ENCODE data around the gene EYA2.

EYA2 gene

DNA sequence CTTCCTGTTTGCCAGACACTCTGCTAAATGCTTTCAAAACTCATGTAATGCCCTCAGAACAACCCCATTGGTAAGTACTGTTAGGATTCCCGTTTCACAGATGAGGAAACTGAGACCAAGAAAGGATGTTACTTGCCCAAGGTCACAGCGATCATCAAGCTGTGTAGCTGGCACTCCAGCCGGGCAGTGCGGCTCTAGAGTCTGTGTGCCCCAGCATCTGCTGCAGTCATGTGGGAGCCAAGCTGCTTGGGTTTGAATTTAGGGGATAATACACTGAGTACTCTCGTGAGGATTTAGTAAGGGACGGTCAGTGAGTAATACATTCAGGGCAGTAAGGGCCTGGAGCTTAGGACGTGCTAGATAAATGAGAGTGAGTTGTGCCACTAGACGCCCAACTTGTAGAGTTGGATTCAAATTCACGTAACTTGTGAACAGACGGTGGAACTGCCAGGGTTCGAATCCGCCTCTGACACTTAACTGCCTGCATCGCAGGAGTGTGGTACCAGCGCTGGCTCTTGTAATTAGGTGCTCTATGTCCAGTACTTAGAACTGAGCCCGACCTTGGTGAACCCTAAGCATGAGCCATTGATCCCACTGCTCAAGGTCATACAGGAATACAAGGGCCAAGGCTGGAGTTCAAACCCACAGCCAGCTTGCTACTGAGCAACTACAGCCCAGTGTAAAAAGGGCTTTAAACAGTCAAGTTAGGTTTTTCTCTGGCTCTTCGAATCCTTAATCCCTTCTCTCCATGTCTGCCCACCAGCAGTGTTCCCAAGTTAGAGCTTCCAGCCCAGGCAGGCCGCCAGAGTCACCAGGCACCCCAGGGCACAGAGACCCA, 70.2 kb downstream of the EYA2 start:
- TF ChIP-seq, protein P1, sequence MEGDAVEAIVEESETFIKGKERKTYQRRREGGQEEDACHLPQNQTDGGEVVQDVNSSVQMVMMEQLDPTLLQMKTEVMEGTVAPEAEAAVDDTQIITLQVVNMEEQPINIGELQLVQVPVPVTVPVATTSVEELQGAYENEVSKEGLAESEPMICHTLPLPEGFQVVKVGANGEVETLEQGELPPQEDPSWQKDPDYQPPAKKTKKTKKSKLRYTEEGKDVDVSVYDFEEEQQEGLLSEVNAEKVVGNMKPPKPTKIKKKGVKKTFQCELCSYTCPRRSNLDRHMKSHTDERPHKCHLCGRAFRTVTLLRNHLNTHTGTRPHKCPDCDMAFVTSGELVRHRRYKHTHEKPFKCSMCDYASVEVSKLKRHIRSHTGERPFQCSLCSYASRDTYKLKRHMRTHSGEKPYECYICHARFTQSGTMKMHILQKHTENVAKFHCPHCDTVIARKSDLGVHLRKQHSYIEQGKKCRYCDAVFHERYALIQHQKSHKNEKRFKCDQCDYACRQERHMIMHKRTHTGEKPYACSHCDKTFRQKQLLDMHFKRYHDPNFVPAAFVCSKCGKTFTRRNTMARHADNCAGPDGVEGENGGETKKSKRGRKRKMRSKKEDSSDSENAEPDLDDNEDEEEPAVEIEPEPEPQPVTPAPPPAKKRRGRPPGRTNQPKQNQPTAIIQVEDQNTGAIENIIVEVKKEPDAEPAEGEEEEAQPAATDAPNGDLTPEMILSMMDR (conservative IDR thresholded peaks at IDR 0.05), result no peak
- TF ChIP-seq ZFX (IDR thresholded peaks at IDR 0.05), result no peak

GRCh38 chr20:46965477-46965876, 70.8 kb downstream of the EYA2 start:
- TF ChIP-seq ZFX (IDR thresholded peaks at IDR 0.05), result no peak
- TF ChIP-seq, protein P1 (conservative IDR thresholded peaks at IDR 0.05), result no peak
- H3K27ac ChIP-seq, result no peak overlapping the region

More for the DNA sequence above, 70.2 kb downstream of the EYA2 start:
- H3K27ac ChIP-seq, result no peak overlapping the region

DNA sequence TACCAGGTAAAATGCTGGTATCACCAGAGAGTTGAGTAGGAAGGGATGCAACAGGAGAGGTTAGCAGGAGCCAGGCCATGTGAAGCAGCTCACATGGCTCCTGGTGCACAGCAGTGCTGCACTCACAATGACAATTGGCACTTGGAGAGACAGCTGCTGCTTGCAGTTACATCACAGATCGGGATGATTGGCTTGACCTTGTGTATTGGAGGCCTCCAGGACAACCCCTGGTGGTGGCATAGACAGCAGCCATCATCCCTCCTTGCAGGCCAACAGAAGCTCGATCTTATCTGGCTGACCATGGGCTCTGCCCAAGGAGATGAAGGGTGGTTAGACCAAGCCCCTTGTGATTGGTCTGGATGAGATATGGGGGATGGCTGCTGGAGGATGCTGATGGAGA, 73.0 kb downstream of the EYA2 start:
- no peak overlapping the region for H3K27ac ChIP-seq
- TF ChIP-seq ZFX (IDR thresholded peaks at IDR 0.05), result no peak
- TF ChIP-seq, protein P1 (conservative IDR thresholded peaks at IDR 0.05), result no peak

DNA sequence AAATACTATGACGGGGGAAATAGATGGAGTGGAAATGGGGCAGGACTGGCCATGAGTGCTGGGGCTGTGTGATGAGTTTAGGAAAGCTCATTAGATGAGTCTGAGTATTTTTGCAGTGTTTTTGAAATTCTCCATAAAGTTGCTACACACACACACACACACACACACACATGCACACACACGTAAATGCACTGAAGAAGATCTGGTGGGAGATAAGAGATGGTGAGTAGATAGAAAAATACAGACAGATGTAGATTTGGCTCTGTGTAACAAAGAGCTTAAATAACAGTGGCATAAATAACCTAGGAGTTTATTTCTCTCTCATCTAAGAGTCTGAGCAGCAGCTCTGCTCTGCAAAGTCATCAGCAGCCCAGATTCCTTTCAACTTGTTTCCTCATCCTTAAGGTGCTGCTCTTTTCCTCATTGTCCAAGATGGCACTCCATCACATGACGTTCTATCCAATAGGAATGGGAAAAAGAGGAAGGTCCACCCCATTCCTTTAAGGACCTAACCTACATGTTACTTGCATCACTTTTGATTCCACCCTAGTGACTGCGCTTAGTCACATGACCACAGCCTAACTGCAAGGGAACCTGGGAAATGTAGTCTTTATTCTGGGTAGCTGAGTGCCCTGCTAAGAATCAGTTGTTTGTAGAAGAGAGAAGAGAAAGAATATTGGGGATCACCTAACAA, 76.4 kb downstream of the EYA2 start:
- TF ChIP-seq, protein P1 (conservative IDR thresholded peaks at IDR 0.05), result no peak
- no peak for TF ChIP-seq ZFX (IDR thresholded peaks at IDR 0.05)
- no peak overlapping the region for H3K27ac ChIP-seq

- no peak for TF ChIP-seq ZFX (IDR thresholded peaks at IDR 0.05)
- TF ChIP-seq, protein P1 (conservative IDR thresholded peaks at IDR 0.05), result no peak
- no peak overlapping the region for H3K27ac ChIP-seq
These were observed 79.1 kb downstream of the EYA2 start for GRCh38 chr20:46973766-46974165.

DNA sequence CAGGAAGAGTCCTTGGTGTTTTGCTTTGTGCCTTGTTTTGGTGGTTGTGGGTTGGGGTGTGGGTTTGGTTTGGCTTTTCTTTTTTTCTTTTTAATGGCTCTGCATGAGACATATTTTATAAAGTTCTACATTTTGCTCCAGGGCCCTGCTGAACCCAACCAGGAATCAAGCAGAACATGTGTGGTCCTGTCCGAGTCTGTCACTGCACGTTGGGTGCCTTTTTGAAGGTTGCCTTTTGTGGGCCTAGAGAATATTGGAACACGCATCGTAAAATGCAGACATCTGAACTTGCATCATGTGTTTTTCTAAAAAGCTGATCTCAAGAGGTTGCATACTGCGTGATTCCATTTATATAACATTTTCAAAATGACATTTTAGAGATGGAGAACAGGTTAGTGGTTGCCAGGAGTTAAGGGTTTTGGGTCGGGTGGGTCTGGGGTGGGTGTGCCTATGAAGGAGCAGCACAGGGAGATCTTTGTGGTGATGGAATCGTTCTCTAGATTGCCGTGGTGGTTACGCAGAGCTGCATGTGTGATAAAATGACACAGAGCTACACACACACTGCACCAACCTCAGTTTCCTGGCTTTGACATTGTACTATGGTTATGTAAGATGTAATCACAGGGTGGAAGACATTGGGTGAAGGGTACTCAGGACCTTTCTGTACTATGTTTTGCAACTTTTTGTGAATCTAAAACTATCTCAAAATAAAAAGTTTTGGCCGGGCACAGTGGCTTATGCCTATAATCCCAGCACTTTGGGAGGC, 80.2 kb downstream of the EYA2 start:
- TF ChIP-seq, protein P1 (conservative IDR thresholded peaks at IDR 0.05), result no peak
- no peak for TF ChIP-seq ZFX (IDR thresholded peaks at IDR 0.05)
- H3K27ac ChIP-seq, result no peak overlapping the region

Data from C4-2B (cell line).